Stimulated activated CD4-positive, alpha-beta T cell treated with anti-CD3 and anti-CD28 coated beads, Interleukin-1b, Interleukin-23, amount 100 ng/mL, for 4 hours (primary cell): Measurements from ENCODE around the gene GIT1.

Experiments
- DNase-seq, 2 donors: peaks; one replicate each; pipeline ENCODE4 v3.0.0-alpha.2; 2020; ENCODE audit warnings: low read depth in 2 of 2

The GIT1 gene

GRCh38 chr17:29593591-29594518 lies 4.4 kb upstream of the GIT1 start:
- no peak for DNase-seq

DNA sequence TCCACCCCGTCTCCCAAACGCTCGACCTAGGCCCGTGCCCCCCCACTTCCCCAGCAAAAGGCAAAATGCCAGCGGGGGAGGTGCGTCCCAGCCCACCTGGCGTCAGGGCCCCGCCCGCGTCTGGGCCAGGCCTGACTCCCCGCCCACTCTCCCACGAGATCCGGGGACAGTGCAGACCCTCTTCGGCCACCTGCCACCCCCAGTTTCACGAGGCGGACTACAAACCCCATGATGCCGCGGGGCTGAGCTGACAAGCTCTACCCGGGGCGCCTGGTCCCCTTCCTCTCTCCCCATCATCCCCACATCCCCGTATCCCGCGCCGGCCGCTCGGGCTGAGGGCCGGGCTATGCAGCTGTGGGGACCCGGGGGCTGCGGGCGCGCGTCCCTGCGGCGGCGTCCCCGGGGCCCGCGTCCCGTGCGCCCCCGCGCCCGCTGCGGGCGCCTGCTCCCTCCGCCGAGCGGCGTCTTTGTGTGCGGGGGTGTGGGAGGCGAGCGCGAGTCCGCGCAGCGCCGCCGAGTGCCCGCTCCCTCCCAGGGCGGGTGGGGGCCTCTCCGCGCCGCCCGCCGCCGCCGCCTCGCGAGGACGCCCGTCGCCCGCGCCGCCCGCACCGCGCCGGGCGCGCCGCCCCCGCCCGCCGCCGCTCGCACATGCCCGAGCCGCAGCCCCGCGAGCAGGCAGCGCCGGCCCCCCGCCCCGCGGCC lies 3.6 kb upstream of the GIT1 start, which contains the start of gene ANKRD13B:
Gene ANKRD13B, plus strand, starts transcription at position 283 of the 702 bp plus-strand sequence. CDS start 490 bp downstream, outside the sequence.
- DNase-seq, result no peak

DNA sequence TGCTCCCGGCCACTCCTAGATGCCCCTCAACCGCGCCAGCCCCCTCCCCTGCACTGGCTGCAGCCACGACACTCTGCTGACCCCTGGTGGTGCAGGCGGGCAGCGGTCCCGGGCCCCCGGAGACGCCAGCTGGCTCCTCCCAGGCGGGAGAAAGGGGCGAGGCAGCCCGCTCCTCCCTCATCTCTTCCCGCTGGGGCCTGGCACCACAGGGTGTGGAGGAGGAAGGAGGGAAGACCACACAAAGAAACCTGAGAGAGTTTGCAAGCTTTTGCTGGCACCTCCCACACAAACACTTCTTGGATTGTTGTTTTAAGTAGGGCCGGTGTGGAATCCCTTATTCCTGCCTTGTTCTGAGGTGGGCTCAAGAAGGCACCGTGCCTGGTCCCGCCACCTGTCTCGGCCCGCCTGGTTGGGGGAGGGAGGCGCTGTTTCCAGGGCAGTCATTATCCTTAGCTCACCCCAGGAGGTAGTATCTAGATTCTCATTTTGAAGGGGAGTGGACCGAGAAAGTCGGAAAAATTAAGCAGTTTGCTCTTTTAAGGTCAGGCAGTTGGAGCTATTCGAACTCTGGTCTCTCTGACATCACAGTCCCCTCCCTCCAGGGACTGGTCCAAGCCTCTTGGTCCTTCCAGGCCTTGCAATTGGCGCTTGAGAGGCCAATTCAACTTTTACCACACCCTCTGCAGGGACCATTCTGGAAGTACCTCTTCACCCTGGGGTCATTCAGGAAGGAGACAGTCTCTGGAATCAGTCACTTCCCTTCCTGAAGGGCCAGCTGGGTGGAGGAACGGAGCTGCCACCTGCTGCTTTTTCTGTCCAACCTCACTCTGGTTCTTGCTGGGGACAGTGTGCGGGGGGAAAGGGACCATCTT lies 2.5 kb upstream of the GIT1 start:
- peak; percentile 70 to 83 for DNase-seq

DNA sequence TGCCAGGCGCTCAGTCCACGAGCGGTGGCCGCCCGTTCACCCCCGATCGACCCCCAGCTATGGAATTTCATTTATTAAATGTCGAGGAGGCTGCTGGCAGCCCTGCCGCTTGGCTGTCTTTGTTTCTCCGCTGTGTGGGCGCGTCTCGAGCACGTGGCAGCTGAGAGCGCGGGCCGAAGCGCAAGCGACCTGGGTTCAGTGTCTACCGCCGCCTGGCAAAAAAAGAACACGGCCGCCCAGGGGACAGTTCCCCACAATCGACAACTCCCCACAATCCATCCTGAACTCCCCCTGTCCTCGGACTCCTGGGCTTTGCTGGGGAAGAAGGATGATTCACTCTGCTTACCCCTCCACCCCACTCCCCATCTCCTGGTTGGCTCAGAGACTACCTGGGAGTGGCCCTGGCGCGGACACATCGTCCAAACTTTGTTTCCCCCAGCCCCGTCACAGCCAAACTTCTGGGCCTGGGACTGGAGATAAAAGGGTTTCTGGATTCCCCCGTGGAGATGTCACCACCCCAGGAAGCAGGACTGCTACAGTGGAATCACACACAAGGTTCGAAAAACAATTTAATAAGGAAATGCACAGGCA lies 1.8 kb upstream of the GIT1 start:
- DNase-seq, result no peak

DNA sequence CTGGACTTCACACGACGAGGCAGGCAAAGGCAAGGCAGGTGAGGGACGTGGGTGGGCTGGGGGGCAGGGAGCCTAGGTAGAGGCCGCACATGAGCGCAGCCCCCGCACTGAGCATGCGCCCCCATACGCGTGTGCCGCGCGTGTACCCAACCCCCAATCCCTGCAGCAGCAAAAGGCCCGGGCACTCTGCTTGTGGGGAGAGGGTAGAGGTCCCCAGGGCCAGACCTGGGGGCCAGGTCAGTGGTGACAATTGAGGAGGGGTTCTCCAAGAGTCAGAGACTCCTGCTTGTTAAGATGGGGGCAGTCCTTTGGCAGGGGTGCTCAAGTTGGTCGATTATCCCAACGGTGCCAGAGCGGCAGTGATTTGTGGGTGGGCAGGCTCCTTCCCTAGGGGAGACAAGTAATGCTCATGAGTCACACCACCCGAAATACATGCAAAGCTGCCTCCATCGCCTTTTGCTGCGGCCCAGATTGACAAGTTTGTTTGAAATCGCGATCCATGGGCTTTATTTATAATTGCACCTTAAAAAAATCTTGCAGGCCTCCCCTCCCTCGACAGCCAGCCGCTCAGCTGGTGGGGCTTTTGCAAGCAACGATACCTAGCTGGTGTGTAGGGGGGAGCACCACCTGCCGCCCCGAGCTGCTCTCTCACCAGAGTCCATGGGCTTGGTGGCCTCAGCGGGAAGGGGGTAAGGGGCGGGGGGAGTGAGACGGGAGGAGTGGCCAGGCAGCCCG lies 1.1 kb upstream of the GIT1 start:
- no peak for DNase-seq

GRCh38 chr17:29588562-29589411 lies 661 bp downstream of the GIT1 start:
- DNase-seq, result peak; percentile 48 to 60

DNA sequence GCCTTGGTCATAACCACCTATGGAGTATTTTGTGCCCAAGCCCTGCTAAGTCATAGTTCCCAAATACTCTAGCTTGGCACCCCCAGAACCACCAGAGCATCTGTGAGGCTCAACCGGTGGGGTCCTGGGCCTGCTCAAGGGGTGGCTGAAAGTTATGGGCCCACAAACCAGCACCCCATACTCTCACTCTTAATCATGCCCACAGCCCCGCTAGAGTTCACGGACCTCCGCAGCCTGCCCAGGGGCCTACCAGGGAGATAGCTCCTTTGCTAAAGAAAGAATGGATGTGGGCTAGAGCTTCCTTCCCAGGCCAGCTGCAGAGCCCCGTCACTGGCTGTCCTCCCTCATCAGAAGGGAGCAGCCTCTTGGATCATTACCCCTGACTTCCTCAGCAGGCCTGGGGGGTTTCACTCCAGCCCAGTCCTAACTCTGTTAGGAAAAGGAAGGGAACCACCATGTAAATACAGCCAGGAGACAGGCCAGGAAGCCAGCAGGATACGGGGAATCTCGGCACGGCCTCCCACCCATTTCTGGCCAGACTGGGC lies 1.4 kb downstream of the GIT1 start:
- DNase-seq, result no peak

DNA sequence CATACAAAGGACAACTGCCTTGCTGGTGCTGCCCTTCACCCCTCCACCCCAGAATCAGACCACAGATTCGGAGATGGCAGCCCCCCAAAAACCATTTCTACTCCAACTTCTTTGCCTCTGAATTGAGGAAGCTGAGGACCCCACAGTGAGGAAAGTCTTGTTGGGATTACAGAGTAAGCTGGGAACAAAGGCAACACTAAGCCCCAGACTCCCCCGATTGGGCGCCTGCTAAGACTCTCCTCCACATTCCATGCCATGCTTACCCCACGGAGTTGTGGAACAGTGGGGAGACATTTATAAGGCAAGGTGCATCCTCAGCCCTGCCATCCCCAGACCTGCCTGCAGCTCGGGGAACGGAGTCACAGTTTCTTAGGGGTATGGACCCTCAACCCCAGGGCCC lies 1.9 kb downstream of the GIT1 start:
- DNase-seq, result no peak

DNA sequence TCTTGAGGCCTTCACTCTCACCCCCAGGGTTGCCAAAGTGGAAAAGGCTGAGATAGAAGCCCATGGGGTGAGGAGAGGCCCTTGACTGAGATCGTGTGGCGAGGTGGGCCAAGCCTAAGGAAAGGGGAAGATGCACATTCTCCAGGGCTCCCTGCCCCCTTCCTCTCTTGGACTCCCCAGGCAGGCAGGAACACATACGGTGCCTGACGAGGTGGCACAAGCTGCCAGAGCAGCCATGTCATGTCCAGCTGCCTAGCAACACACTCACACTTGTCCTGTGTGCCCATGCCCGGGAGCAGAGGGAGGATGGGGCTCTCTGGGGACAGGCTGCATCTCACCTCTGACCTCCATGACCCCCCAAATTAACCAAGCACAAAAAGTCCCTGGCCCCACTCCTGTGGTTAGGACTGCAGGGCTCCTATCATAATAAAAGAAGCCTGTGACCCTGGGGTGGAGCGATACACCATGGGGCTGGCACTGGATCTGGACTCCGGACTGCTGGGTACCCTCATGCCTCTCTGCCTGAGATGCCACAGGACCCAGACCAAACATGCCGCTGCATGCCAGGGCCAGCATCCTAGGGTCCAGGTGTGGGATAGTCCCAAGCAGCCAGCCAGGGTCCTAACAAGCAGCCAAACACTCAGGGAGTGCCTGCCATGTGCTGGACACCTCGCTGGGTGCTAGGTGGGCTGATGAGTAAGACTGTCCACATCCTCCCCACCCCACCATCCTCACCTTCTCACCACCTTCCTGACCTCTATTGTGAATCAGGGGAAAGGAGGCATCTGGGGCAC lies 2.6 kb downstream of the GIT1 start:
- DNase-seq, result no peak

DNA sequence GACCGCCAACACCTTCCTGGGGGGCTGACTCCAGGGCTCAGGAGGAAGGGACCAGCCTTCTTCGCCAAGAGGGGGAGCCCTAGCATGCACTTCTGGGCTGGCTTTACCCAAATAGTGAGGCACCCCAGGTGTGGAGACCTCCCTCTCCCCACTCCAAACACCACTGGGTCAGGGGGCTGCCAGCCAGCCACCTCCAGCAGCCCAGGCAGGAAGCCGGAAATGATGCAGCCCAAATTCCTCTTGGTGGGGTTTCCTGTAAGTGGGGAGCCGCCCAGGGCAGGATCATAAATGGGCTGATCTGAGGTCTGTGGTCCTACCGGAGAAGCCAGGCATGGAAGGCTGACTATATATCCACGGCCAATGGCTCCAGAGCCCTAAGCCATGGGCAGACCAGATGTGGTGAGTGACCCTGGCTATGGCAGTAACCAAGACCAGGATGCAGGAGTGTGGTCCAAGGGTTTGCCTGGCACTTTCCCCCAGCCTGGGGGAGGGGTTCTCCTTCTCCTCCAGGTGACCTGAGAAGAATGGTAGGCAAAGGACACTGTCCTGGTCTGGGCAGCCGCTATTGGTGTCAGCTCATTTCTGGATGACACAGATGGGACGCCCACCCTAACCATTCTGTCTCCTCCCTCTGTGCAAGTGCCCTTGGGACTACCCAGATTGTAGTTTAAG lies 4.2 kb downstream of the GIT1 start:
- DNase-seq, result no peak

GRCh38 chr17:29584452-29585079 lies 4.9 kb downstream of the GIT1 start:
- DNase-seq, result no peak

GRCh38 chr17:29583324-29584248 lies 5.9 kb downstream of the GIT1 start:
- DNase-seq, result no peak

DNA sequence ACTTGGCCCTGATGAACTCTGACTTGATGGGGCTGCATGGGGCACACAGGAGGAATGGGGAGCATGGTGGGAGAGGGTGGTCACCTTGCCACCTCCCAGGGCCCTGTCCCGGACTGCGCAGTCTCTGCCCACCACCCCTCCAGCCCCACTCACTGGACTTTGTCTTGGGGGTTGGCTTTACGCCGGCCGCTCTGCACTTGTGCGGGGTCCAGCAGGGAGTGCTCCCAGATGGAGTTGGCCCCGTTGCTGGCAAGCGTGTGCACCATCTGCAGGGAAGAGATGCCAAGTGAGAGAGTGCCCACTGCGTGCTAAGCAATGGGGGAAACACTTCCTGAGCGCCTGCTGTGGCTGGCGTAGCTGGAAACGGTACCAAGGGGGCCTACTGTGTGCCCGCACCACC lies 6.7 kb downstream of the GIT1 start:
- no peak for DNase-seq

- no peak for DNase-seq
Observed at GRCh38 chr17:29582254-29582765, 7.1 kb downstream of the GIT1 start.

- DNase-seq, result no peak
Observed at GRCh38 chr17:29581583-29582253, 7.7 kb downstream of the GIT1 start.
